ENCODE data around the gene APP.
A peak's percentile ranks its signal among the peaks of the same experiment; 100 is the strongest.

The APP gene

DNA sequence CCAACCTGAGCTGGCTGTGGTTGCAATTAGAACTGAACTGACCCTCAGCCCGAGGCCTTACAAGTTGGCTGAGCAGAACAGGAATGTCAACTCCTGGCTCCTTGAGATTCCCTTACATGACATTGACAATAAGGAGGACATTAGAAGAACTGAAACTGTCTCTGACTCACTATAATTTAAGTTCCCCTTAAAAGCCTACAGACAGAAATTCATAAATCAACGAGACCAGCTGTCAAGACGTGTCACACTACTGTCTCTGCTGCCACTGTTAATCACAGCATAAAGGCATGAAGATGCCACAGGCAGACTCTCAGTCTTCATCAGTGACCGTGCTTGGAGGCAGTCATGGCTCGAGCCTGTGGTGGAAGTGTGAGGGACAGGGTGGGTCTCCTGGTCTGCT lies 267.0 kb downstream of the APP start:
- DNase-seq (ENCODE audit: low read depth), result no peak

DNA sequence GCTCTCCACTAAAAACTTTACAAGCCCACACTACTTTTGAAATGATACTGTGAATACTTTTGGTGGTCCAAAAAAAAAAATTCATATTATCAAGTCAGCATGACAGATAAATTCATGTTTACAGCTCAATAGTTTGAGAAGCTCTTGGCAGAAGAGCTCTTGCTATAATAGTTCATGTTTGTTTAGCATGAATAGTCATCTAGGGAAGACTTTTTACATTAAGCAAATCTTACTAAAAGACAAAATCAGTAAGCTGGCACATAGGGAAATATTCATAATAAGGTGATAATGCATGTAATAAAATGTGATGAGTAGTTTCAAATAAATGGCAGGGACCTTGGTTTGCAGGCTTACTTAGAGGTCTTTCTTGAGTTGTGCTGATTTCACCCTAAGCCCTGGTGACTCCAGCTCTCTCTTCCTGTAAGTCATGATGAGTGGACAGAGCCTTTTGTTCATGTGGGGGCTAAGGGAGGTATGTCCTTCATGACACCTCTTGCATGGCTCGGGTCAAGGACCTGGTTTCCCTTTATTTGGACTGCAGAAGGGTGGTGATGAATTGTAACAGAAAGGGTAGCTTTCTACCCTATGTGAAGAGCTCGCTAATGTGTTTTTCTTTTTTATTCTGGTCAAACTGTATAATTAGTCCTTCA lies 269.1 kb downstream of the APP start:
- DNase-seq (ENCODE audit: low read depth), result no peak

DNA sequence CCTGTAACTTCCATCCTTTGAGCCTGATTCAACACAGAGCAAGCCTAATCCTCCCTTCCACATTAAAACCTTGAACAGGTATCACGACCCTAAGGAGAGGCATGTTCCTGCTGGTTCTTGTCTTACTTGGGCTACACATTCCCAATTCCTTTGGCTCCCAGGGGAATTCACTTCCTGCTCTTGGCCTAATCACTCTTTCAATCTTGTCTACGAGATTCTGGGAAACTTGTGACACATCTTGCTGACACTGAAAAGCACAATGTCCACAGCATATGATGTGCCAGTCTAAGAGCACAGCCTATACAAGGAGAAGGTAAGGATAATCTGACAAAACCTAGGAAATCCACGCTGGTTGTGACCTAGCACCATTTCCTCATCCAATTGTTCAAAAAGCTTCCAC lies 271.9 kb downstream of the APP start:
- no peak for DNase-seq (ENCODE audit: low read depth)

DNA sequence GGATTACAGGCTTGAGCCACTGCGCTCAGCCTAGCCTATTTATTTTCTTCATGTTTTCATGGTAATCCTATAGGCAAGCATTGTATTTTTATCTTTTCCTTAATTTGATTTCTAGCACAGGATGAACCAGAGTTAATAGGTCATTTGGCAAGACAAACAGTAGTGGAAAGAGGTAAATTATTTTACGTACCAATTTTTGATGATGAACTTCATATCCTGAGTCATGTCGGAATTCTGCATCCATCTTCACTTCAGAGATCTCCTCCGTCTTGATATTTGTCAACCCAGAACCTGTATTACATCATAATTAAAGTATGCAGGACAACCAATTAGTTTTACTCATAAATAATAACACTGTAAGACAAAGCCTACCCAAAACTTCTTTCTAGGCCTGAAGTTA lies 273.2 kb downstream of the APP start:
- no peak for DNase-seq (ENCODE audit: low read depth)

DNA sequence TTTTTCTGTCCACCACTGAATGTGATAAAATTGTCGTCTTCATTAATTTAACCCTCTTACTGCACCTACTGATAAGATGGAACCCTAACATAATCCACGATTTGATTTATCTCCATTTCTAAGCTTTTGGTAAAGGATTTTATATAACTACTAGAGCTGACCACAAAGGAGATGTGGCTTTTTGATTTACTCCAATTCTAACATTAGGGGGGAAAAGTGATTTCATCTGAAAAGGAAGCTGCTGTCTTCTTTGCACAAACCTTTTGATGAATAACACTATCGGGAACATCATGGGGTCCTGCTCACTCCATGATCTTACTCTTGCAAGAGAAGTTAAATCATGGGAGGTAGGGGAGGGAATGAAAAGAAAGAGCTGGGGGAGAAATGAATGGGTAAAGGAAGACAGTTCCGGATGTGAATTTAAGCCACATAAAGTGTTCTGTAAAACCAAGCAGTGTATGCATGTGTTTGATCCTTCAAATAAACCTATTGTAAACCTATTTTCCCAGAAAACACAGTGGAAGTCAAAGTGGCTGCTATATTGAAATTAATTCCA lies 274.0 kb downstream of the APP start:
- no peak for DNase-seq (ENCODE audit: low read depth)

DNA sequence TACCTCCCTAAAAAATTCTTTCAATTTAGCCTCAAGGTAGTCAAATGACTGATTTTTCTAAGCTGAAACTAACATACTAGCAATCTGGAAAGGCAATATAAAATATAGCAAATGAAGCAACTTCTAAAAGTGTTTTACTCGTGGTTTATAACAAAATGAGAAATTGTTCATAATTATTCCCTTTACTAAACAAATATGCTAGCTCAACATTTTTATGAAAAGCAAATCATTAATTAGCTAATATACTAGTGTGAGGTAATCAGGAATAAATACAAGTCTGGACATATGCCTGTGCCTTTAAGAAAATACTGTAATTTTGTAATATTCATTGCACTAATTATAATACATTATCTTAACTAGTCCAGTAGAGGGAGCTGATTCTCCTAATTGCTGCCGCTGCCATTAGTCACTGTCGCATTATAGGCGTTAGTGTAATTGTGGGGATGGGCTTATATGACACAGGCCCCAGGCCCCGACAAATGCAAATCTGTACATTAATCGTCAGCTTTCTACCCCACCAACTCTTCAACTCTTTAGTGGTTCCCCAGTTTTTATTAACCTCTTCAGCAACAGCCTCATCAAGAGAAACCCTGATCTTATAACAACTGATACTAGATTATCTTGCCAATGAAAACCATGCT lies 274.9 kb downstream of the APP start:
- no peak for DNase-seq (ENCODE audit: low read depth)

DNA sequence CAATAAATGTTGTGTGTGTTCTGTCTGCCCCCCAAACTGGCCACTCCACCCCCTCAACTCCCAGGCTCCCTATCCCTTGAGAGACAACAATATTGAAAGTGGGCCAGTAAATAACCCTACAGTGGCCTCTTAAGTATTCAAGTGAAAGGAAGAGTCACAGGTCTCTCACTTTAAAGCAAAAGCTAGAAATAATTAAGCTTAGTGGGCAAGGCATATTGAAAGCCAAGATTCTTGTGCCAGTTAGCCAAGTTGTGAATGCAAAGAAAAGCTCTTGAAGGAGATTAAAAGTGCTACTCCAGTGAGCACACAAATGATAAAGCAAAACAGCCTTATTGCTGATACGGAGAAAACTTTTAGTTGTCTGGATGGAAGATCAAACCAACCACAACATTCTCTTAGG lies 277.4 kb downstream of the APP start:
- DNase-seq (ENCODE audit: low read depth), result no peak

DNA sequence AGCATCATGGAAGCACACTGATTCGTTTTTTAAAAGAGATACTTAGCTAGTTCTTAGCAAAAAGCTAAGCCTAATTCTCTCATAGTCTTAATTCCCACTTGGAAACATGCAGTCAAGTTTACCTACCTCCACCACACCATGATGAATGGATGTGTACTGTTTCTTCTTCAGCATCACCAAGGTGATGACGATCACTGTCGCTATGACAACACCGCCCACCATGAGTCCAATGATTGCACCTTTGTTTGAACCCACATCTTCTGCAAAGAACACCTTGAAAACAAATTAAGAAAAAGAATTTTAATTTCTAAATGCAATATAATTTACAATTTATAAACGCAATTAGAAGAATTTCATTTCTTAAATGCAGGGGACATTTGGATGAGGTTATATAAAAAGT lies 279.0 kb downstream of the APP start:
- no peak for DNase-seq (ENCODE audit: low read depth)

DNA sequence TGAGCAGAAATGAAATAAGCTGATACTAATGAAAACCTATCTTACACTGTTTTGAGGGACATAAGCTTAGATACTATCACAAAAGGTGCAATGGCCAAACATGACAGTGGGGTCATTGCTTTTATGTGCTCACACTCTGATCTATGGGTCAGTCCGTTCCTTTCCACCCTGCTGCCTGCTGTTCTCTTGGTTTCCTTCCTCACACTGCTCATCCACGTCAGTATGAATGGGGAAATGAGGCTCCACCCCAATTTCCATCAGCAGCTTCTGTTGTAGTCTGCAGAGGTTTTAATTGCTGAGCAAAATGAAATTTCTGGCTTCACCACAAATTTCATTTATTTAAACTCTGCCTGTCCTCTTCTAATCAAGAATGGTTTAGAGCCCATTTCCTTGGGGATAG lies 280.6 kb downstream of the APP start:
- no peak for DNase-seq (ENCODE audit: low read depth)

DNA sequence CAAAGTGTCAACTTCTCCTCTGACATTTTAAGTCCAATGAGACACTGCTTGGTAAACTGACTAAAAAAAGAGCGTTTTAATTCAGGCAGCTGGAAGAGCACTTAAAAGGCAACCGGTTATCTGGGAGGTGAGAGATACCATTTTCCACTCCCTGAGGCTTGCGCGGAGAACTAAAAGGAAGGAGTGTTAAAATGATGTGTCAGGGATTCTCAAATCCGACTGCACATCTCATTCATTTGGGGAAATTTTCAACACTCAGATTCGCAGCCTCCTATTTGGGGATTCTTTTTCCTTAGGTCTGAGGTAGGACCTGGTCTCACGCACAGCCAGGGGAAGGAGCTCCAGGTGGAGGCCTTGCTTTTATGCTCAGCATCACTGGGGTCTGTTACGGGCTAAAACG lies 281.9 kb downstream of the APP start:
- no peak for DNase-seq (ENCODE audit: low read depth)

DNA sequence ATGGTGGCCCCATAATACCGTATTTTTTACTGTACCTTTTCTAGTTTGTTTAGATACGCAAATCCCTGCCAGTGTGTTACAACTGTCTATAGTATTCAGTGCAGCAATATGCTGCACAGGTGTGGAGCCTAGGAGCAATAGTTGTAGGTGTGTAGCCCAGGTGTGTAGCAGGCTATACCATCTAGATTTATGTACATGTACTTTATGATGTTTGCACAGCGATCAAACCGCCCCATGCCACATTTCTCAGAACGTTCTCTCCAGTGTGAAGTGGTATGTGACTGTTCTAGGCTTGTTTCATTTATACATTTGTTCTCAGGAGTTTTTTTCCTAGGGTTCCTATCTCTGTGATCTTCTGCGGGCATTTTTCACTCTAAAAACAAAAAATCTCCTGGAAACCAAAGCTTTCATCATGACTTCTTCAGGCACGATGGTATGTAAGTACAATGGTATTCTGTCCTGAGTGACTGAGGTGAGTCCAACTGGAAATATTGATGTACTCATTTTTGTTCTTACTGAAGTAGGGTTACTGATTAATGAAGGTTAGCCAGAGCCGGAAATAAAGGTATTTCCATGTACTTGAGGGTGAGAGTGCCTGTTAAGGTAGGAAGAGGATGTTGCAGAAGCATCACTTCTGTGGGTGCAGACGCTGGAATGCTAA lies 282.8 kb downstream of the APP start:
- DNase-seq (ENCODE audit: low read depth), result no peak

DNA sequence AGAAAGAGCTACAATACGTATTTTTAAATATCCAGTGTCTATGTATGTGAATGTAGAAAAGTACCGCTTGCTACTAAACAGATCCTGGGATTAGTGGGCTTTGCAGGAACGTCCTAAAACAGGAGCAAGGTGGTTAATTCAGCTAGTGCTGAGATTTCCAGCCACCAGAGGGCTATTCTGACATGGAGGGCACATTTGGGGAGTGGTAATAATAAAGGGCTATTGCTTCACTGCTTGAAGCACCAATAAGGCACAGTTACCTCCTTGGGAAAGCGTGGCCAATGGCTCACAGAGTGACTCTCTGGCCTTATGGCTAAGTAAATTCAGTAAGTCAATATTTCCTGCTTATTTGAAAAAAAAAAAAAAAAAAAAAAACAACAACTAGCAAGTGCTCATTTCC lies 283.4 kb downstream of the APP start:
- no peak for DNase-seq (ENCODE audit: low read depth)

DNA sequence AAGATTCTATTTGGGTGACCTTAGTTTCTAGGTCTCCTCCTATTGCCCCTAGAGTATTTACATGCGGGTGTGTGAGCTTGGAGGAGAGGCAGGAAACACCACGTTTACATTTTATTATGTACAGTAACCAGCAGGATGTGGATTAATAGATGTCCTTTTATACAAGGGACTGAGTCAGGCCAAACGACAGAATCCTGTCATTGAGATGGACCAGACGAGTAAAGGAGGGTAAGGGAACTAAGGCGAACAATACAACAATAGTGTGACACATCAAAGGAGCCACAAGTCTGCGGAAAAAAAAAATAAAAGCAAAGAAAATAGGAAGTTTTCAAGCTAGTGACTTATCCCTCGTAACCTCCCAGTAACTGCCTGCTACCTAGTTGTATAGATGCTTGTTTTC lies 284.7 kb downstream of the APP start:
- no peak for DNase-seq (ENCODE audit: low read depth)

DNA sequence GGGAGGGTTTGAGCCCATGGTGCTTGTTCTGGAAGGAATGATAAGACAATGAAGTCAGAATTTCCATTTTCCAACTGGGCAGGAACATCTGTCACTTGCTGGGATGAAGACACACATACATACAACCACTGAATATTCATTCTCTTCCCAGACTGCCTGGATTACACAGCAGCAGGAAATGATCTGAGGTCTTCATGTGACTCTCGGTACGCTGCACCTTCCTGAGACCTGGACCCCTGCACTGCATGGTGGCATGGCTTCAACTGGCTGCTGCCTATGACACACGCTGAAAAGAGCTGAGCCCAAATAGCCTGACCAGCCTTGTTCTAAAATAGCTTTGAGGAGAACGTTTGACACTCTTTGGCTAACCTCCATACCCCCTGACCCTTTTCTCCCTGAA lies 285.2 kb downstream of the APP start:
- DNase-seq (ENCODE audit: low read depth), result no peak

DNA sequence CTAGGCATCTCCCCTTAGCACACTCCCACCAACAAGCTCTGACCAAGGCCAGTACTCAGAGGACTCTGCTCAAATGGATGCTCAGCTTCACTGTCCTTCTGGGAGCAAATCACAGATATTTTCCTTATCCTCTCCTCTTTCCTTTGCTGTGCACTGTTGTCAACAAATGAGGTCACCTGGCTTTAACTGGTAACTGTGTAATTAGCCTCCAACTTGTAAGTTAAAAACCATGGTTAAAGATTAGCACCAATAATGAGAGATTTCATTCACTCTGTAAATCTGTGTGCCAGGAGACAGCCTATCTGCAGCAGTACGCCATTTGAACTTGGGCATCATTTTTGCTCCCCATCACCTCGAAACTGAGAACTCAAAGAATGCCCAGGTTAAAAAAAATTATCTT lies 286.3 kb downstream of the APP start:
- DNase-seq (ENCODE audit: low read depth), result no peak

DNA sequence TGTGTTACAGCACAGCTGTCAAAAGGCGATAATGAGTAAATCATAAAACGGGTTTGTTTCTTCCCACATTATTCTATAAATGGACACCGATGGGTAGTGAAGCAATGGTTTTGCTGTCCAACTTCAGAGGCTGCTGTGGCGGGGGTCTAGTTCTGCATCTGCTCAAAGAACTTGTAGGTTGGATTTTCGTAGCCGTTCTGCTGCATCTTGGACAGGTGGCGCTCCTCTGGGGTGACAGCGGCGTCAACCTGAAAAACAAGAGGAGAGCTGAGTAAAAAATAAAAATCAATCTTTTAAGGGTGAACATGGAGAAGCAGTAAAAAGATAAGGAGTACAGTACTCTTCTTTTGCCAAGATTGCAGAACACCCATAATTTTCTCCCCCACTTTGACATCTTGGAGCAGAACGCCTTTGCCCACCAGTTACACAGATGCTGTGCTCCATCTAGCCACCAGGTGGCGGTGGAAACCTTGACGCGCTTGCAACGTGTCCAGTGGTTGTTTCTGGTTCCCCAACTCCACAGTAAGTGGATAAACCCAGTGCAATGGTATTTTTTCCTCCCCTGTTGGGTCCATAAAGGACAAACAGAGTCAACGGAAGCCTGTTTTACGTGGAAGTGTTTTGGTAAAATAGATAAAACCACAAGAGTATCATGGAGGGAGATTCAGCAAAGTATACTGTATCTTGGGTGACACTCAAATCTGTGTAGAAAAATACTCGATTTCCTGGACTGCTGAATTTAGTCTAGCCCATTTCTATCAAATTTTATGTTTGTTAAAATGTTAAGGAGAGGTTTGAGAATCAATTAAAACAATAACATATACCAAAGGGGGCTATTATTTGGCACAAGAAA lies 288.8 kb downstream of the APP start:
- peak; percentile 38 for DNase-seq (ENCODE audit: low read depth)

DNA sequence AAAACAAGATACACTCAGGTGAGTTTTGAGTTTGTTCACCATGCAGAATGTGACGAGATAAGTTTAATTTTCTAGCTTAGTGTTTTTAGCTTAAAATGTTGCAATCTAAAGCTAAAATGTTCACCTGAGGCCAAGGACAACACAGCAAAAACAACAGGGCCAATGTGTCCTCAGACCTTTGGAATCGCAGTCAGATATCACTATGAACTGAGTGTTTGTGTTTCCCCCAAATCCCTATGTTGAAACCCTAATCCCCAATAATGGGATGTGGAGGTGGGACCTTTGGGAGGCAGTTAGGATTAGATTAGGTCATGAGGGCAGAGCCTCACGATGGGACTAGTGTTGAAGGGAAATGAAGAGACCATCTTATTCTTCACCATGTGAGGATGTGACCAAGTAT lies 291.4 kb downstream of the APP start:
- DNase-seq (ENCODE audit: low read depth), result no peak

DNA sequence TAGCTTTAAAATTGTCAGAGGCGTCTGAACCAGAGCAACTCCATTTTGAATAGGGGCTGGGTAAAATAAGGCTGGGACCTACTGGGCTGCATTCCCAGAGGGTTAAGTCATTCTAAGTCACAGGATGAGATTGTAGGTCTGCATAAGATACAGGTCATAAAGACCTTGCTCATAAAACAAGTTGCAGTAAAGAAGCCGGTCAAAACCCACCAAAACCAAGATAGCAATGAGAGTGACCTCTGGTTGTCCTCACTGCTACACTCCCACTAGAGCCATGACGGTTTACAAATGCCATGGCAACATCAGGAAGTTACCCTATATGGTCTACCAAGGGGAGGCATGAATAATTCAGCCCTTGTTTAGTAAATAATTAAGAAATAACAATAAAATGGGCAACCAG lies 292.2 kb downstream of the APP start:
- no peak for DNase-seq (ENCODE audit: low read depth)

DNA sequence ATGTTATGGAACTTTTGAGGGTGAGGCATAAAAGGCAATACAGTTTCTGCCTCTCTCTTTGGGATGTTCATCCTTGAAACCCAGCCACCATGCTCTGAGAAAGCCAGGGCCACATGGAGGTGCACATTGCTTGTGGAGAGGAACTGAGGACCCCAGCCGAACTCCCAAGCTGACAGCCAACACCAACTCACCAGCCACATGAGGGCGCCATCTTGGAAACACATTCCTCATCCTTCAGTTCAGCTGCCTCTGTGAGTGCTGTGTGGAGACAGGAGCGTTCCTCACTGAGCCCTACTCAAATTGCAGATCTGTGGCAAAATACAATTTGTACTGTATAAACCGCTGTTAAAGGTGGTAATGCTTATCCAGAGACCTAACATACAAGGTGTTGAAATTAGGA lies 298.3 kb downstream of the APP start:
- no peak for DNase-seq (ENCODE audit: low read depth)

DNA sequence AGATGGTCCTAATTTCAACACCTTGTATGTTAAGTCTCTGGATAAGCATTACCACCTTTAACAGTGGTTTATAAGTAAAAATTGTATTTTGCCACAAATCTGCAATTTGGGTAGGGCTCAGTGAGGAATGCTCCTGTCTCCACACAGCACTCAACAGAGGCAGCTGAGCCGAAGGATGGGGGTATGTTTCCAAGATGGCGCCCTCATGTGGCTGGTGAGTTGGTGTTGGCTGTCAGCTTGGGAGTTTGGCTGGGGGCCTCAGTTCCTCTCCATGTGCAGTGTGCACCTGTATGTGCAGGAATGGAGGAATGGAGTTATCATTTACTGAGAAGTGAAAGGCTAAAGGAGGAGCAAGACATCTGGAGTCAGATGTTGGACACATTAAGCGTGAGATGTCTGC lies 299.0 kb downstream of the APP start:
- DNase-seq (ENCODE audit: low read depth), result no peak

DNA sequence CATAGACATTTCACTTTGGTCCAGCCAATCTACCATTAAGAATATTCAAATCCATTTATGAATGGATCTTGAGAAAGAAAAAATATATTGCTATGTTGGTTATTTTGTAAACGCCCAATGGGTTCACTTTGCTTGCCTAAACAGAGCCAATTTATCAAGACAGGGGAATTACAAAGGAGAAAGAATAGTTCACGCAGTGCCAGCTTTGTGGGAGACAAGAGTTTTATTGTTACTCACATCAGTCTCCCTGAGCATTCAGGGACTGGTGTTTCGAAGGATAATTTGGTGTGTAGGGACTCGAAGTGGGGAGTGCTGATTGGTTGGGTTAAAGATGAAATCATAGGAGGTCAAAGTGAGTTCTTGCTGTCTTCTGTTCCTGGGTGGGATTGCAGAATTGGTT lies 300.5 kb downstream of the APP start:
- no peak for DNase-seq (ENCODE audit: low read depth)

DNA sequence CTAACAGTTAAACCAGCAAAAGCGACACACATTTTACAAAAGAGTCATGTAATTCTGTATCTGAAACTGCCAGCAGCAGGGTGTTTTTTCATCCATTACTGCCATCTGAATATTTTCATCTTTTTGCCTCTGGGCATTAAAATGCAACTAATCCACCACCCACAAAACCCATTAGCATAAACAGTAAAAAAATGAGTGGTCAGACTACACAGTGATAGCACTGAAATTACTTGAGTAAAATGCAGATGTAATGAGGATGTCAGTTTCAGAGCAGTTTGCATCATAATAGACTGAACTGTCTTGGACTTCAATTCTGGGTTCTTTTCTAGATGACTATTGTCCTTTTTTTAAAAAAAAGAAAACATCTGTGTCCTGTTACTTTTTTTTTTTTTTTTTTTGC lies 303.5 kb downstream of the APP start:
- no peak for DNase-seq (ENCODE audit: low read depth)

DNA sequence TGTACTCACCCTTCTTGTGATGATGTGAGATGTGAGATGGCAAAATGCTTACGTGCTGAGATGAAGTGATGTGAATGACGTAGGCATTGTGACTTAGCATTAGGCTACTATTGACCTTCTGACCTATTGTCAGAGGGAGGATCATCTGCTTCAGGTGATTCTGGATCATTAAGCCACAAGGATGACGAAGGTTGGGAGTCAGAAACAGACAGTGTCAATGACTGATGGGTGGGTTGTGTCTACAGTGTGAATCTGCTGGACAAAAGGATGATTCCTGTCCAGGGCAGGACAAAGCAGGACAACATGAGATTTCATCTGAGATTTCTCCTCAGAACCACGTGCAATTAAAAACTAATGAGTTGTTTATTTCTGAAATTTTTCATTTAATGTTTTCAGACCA lies 306.8 kb downstream of the APP start:
- no peak for DNase-seq (ENCODE audit: low read depth)

Data from stromal cell of bone marrow (primary cell).